GM12873 (cell line): ENCODE results near the gene AP2A2.

Experiments used
- TF ChIP-seq, protein P1 (sequence below): IDR thresholded peaks from 2 replicates; pipeline ENCODE4 v1.5.1; 2012; ENCODE audit warnings: low read depth, mild to moderate bottlenecking, moderate library complexity, low read length, control low read depth; ENCODE audit not compliant: insufficient read depth; ENCODE audit errors: missing control alignments

The AP2A2 gene

DNA sequence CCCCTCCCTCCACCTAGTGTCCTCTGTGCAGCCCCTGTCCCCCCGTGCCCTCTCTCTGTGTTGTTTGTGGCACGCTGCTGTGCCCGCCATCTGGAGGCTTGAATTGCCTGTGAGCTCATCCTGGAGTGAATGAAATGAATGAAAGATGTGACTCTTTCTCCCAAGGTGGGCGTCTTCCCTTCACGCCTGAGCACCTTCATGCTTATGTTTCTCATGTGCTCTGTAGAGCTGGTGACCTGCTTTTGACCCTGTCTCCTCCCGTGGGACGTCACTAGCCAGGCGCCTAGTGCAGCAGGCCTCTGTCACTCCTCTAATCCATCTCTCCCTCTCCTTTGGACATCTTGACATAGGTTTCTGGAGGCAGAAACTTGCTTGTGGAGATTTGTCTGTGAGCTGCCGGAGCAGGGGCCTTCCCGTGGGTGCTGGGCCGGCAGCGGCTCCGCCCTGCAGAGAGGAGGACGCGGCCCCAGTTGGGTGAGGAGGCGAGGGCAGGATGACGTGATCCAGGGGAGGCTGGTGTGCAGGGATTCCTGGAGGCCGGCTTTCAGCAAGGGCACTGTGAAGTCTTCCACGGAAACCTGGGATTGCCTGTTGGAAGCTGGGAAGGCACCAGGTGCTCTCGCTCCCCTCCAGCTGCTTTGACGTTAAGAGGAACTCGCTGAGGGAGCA, 70.2 kb downstream of the AP2A2 start:
- TF ChIP-seq, protein P1, sequence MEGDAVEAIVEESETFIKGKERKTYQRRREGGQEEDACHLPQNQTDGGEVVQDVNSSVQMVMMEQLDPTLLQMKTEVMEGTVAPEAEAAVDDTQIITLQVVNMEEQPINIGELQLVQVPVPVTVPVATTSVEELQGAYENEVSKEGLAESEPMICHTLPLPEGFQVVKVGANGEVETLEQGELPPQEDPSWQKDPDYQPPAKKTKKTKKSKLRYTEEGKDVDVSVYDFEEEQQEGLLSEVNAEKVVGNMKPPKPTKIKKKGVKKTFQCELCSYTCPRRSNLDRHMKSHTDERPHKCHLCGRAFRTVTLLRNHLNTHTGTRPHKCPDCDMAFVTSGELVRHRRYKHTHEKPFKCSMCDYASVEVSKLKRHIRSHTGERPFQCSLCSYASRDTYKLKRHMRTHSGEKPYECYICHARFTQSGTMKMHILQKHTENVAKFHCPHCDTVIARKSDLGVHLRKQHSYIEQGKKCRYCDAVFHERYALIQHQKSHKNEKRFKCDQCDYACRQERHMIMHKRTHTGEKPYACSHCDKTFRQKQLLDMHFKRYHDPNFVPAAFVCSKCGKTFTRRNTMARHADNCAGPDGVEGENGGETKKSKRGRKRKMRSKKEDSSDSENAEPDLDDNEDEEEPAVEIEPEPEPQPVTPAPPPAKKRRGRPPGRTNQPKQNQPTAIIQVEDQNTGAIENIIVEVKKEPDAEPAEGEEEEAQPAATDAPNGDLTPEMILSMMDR: no peak

GRCh38 chr11:996681-997080, 71.0 kb downstream of the AP2A2 start:
- TF ChIP-seq, protein P1: no peak

- TF ChIP-seq, protein P1: no peak
These were observed 72.2 kb downstream of the AP2A2 start for GRCh38 chr11:997907-998306.

DNA sequence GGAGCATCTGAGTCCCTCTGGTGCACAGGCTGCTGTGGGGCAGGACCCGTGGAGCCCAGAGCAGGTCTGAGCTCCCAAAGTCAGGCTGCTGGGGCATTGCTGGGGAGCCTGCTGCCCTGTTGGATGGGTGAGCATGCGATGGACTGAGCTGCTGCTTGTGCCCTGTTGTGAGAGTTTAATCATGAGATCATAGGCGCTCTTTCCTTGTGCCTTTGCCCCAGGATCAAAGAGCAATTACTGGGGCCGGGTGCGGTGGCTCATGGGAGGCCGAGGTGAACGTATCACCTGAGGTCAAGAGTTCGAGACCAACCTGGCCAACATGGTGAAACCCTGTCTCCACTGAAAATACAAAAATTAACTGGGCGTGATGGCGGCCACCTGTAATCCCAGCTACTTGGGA, 73.3 kb downstream of the AP2A2 start:
- TF ChIP-seq, protein P1: no peak

- TF ChIP-seq, protein P1: no peak
These were observed 74.9 kb downstream of the AP2A2 start for GRCh38 chr11:1000357-1001278.

DNA sequence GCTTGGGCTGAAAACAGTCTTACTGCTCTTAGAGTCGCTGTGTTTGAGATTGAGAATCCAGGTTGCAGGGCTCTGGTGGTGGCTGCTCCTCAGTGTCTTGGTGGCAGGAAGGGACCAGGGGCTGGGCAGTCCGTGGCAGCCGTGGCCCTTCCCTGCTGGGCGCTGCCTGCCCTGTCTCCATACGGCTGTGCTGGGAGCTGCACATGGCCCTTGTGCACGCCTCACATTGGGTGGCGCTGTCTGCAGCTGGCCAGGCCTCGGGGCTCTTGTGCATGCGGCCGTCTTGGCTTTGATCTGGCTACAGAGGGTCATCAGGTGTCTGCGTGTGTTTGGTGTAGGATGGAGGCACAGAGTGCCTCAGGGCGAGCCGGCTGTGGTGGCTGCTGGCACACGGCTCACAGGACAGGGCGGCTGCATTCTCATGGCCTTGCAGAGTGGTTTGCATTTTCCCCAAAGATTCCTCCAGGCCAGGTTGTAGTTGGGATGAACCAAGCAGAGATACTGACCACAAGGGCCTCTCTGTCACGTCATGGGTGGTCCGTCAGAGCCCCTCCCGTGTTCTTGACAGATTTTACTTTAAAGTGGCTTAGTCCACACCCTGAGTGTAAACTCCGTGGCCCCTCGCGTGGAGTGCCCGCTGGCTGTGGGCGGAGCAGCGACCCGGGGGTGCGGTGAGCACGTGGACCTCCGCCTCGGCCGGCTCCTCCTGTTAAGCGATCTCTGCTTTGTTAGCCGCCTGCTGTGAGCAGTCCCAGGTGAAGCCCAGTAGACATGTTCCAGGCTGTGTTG, 76.1 kb downstream of the AP2A2 start:
- TF ChIP-seq, protein P1: no peak
